Suprapubic skin (tissue), 3 donors: ENCODE data around the gene NDST3.

ENCODE experiments used
- CTCF ChIP-seq, 2 donors: fragments of 200-600 bp in 1 of 2; fragments of 450-650 bp in 1 of 2; sonication (generic) in 1 of 2; IDR thresholded peaks; one replicate each; pipeline ENCODE4 v1.5.1; 2016 to 2019; ENCODE audit warnings: antibody characterized with exemption in 2 of 2, mild to moderate bottlenecking in 1 of 2, moderate library complexity in 1 of 2
- POLR2A ChIP-seq, 2 donors: fragments of 450-650 bp; IDR thresholded peaks; one replicate each; pipeline ENCODE4 v1.6.1; 2017; ENCODE audit warnings: antibody characterized with exemption in 2 of 2, mild to moderate bottlenecking in 2 of 2, moderate library complexity in 2 of 2

DNA sequence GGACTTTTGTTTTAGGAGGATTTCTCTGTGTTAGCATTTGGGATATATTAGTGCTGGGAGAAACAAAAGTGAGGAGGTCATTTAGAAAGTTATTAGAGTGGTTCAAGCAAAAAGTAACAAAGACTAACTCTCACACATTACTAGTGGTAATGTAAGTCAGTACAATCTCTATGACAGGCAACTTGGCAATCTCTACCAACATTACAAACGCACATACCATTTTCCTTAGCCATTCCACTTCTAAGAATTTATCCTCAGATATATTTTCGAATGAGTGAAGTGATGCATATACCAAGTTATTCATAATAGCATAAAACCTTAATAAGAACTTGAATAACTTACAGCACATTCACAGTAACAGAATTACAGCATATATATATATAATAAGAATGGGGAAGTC, 172.3 kb downstream of the NDST3 start:
- TF ChIP-seq CTCF (IDR thresholded peaks at IDR 0.05) (no peak), POLR2A (IDR thresholded peaks at IDR 0.05) (no peak)
